ENCODE results near the gene WDR6.
"Not testable (repeated sequence)": the region's sequence is repeated elsewhere in the genome, so short reads cannot be mapped to it uniquely, and the experiment has no call there.

Gene WDR6

GRCh38 chr3:49004352-49005302, 2.6 kb upstream of the WDR6 start:
- no peaks in the 10 kb centered on the region for H3K27me3 ChIP-seq (replicated peaks; ENCODE audit: control insufficient read depth, insufficient read depth, low read length)
- no peak for TF ChIP-seq CTCF (IDR thresholded peaks at IDR 0.05; ENCODE audit: insufficient read depth, low read length, poor library complexity, severe bottlenecking)
- peaks cover 3% of the 10 kb centered on the region; the same call in 1 of the 2 replicates for H3K36me3 ChIP-seq (ENCODE audit: control insufficient read depth, insufficient read depth, low read length)
- no peak overlapping the region for H3K4me3 ChIP-seq (replicated peaks; ENCODE audit: low read depth, low read length)
- no peak for DNase-seq (ENCODE audit: extremely low read depth, insufficient read length)

GRCh38 chr3:49005303-49005680, 1.9 kb upstream of the WDR6 start:
- Histone ChIP-seq H3K27me3 (replicated peaks; ENCODE audit: control insufficient read depth, insufficient read depth, low read length) (no peaks in the 10 kb centered on the region), H3K36me3 (ENCODE audit: control insufficient read depth, insufficient read depth, low read length) (peaks cover 3% of the 10 kb centered on the region; the same call in 1 of the 2 replicates), H3K4me3 (replicated peaks; ENCODE audit: low read depth, low read length) (no peak overlapping the region)
- no peak for DNase-seq (ENCODE audit: extremely low read depth, insufficient read length)
- no peak for TF ChIP-seq CTCF (IDR thresholded peaks at IDR 0.05; ENCODE audit: insufficient read depth, low read length, poor library complexity, severe bottlenecking)

GRCh38 chr3:49005998-49006397, 1.2 kb upstream of the WDR6 start:
- no peak for DNase-seq (ENCODE audit: extremely low read depth, insufficient read length)
- Histone ChIP-seq H3K36me3 (ENCODE audit: control insufficient read depth, insufficient read depth, low read length) (peaks cover 3% of the 10 kb centered on the region; the same call in 1 of the 2 replicates), H3K27me3 (replicated peaks; ENCODE audit: control insufficient read depth, insufficient read depth, low read length) (no peaks in the 10 kb centered on the region), H3K4me3 (replicated peaks; ENCODE audit: low read depth, low read length) (peak overlapping the region; percentile 79)
- no peak for TF ChIP-seq CTCF (IDR thresholded peaks at IDR 0.05; ENCODE audit: insufficient read depth, low read length, poor library complexity, severe bottlenecking)

GRCh38 chr3:49006408-49007067, 653 bp upstream of the WDR6 start:
- peaks cover 3% of the 10 kb centered on the region for H3K36me3 ChIP-seq (ENCODE audit: control insufficient read depth, insufficient read depth, low read length)
- H3K4me3 ChIP-seq (replicated peaks; ENCODE audit: low read depth, low read length) = peak overlapping the region; percentile 79
- no peak for TF ChIP-seq CTCF (IDR thresholded peaks at IDR 0.05; ENCODE audit: insufficient read depth, low read length, poor library complexity, severe bottlenecking)
- H3K27me3 ChIP-seq (replicated peaks; ENCODE audit: control insufficient read depth, insufficient read depth, low read length) = no peaks in the 10 kb centered on the region
- DNase-seq (ENCODE audit: extremely low read depth, insufficient read length) = no peak

- TF ChIP-seq CTCF (IDR thresholded peaks at IDR 0.05; ENCODE audit: insufficient read depth, low read length, poor library complexity, severe bottlenecking) = no peak
- no peaks in the 10 kb centered on the region for H3K27me3 ChIP-seq (replicated peaks; ENCODE audit: control insufficient read depth, insufficient read depth, low read length)
Observed at GRCh38 chr3:49007771-49008528, 759 bp downstream of the WDR6 start.

GRCh38 chr3:49008627-49009026, 1.4 kb downstream of the WDR6 start:
- peaks cover 23% of the 10 kb centered on the region for H3K36me3 ChIP-seq (ENCODE audit: control insufficient read depth, insufficient read depth, low read length)
- H3K4me3 ChIP-seq (replicated peaks; ENCODE audit: low read depth, low read length) = peak overlapping the region; percentile 79
- DNase-seq (ENCODE audit: extremely low read depth, insufficient read length); H3K27me3 ChIP-seq (replicated peaks; ENCODE audit: control insufficient read depth, insufficient read depth, low read length): not testable (repeated sequence)

More at GRCh38 chr3:49007771-49008528, 759 bp downstream of the WDR6 start:
- peak; percentile 87 for DNase-seq (ENCODE audit: extremely low read depth, insufficient read length)
- peak overlapping the region; percentile 79 for H3K4me3 ChIP-seq (replicated peaks; ENCODE audit: low read depth, low read length)
- peaks cover 16% of the 10 kb centered on the region for H3K36me3 ChIP-seq (ENCODE audit: control insufficient read depth, insufficient read depth, low read length)

Measured in GM06990 (cell line).